Upper lobe of right lung (tissue), 1 donor: ENCODE results near the gene PTBP3. TPM values are rescaled to one million over a fixed set of nuclear protein-coding genes. Genes with fewer than 3 reads are reported as not detected.

Experiments used
- ATAC-seq: fragments of 200-7000 bp; cut with Tn5 transposase; one replicate; pipeline ENCODE4 v1.9.1; 2020; ENCODE audit warnings: mild to moderate bottlenecking, moderate library complexity
- DNase-seq: peaks from one replicate; pipeline ENCODE4 v3.0.0-alpha.2; 2020
- H3K27ac ChIP-seq: fragments of 200-600 bp; one replicate; pipeline ENCODE4 v1.8.0; 2022
- H3K27me3 ChIP-seq: fragments of 200-600 bp; one replicate; pipeline ENCODE4 v1.8.0; 2022; ENCODE audit warnings: mild to moderate bottlenecking
- H3K36me3 ChIP-seq: fragments of 200-600 bp; one replicate; pipeline ENCODE4 v1.8.0; 2022
- H3K4me1 ChIP-seq: fragments of 200-600 bp; one replicate; pipeline ENCODE4 v1.8.0; 2022
- H3K4me3 ChIP-seq: fragments of 200-600 bp; one replicate; pipeline ENCODE4 v1.8.0; 2022; ENCODE audit warnings: mild to moderate bottlenecking
- H3K9me3 ChIP-seq: fragments of 200-600 bp; one replicate; pipeline ENCODE4 v1.8.0; 2022
- intact Hi-C: fragments of 100-400 bp; cut with DNase I; formaldehyde crosslinking; loops from one replicate; pipeline ENCODE4 v1.11.0; 2022
- total RNA-seq: library from RNA; stranded (reverse); fragmentation: NEBNext Ultra II Directional; extraction: Animal tissue kit (Norgen Biotek cat#: 25700); gene quantifications from one replicate; pipeline ENCODE4 v1.2.1, GENCODE V29; 2021
- TF ChIP-seq, protein P1 (sequence below): fragments of 200-600 bp; IDR thresholded peaks from one replicate; pipeline ENCODE4 v1.8.0; 2022; ENCODE audit warnings: antibody characterized with exemption
- donor health status: DM: no; HTN: yes; CAD: no; lungs with severe emphysema.

The PTBP3 gene
- total RNA-seq, 1 donor from 2014 or later, result 77.6 TPM

DNA sequence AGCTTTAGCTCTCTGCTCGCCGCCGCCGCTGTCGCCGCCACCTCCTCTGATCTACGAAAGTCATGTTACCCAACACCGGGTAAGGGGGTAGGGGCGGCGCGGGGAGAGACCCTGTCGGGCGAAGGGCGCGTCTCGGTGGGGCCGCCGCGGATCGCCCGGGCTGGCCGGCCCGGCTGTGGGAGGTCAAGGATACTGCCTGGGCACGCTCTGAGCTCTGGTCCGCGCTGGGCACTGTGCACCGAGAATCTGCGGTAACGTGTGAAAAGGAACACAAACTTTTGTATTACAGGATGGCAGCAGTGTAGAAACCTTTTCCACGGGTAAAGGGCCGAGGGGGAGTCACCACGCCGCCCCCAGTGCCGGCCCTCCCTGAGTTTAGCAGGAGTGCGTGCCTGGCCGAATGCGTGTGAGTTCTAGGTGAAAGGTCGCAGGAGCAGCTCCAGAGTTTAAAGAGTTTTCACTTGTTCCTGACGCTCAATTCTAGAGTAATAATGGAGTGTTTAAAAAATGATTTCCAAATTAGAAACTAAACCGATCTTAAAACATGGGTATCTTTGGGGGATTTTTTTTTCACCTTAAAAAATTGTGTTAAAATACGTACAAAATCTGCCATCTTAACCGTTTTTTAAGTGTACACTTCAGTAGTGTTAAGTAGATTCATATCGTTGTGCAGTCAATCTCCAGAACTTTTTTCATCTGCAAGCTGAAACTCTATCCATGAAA lies 46.8 kb upstream of the PTBP3 start, which contains the start of gene HSDL2:
HSDL2 (plus strand) TSS at position 7 of the 723 bp plus-strand sequence; CDS start at position 63, 56 bp downstream.
- Histone ChIP-seq H3K36me3 (no peaks in the 10 kb centered on the region), H3K27me3 (no peaks in the 10 kb centered on the region), H3K27ac (peak within 1 kb of the TSS; percentile 99), H3K4me1 (peaks cover 42% of the 10 kb centered on the region), H3K4me3 (peak within 1 kb of the TSS; percentile 93), H3K9me3 (no peaks in the 10 kb centered on the region)
- TF ChIP-seq, protein P1, sequence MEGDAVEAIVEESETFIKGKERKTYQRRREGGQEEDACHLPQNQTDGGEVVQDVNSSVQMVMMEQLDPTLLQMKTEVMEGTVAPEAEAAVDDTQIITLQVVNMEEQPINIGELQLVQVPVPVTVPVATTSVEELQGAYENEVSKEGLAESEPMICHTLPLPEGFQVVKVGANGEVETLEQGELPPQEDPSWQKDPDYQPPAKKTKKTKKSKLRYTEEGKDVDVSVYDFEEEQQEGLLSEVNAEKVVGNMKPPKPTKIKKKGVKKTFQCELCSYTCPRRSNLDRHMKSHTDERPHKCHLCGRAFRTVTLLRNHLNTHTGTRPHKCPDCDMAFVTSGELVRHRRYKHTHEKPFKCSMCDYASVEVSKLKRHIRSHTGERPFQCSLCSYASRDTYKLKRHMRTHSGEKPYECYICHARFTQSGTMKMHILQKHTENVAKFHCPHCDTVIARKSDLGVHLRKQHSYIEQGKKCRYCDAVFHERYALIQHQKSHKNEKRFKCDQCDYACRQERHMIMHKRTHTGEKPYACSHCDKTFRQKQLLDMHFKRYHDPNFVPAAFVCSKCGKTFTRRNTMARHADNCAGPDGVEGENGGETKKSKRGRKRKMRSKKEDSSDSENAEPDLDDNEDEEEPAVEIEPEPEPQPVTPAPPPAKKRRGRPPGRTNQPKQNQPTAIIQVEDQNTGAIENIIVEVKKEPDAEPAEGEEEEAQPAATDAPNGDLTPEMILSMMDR, result no peak
- intact Hi-C loops, result no loop called here
- ATAC-seq (peak; percentile 64), DNase-seq (no peak)

DNA sequence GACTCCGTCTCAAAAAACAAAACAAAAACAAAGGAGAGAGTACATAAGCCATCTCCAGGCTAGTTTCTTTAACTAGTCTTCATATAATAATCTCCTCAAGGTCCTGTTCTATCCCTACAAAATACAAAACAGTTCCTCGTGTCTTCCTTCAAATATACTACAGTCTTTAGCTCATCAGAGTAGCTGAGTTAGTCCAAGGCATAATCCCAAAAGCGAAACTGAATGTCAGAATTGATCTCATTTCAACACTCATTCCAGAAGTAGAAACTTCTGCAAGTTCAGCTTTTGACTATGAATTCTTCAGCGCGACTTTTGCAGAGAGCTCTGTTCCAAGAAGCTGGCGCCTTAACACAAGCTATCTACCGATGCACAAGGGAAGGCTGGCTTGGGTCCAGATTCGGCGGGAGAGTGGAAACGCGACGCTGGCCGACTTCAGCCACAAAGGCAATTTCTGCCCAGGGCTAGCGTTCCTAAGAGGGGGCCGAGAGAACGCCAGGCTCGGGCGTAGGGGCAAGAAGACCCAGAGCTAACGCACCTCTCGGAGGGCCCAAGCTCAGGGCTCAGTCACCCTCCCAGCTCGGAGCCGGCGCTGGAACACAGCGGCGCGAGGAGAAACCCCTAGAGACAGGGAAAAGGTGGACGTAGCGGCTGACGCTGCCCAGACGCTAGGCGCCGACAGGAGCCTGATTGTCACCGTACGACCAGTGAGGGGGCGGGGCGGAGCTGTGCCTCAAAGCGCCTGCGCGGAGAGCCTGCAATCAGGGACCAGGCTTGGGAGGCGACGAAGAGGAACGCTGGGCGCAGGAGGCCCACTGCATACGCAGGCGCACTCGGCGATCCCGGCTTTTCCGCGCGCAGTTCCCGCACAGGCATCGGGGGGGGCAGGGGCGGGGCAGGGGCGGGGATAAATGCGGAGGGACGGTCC lies 46.0 kb upstream of the PTBP3 start:
- peak; percentile 100 for DNase-seq
- H3K4me1 ChIP-seq, result peaks cover 37% of the 10 kb centered on the region
- TF ChIP-seq, protein P1, result no peak
- peak; percentile 98 for ATAC-seq
- peak overlapping the region; percentile 93 for H3K4me3 ChIP-seq
- H3K27me3 ChIP-seq, result no peaks in the 10 kb centered on the region
- H3K36me3 ChIP-seq, result no peaks in the 10 kb centered on the region
- peak overlapping the region; percentile 99 for H3K27ac ChIP-seq
- intact Hi-C loops, result no loop called here
- H3K9me3 ChIP-seq, result no peaks in the 10 kb centered on the region

DNA sequence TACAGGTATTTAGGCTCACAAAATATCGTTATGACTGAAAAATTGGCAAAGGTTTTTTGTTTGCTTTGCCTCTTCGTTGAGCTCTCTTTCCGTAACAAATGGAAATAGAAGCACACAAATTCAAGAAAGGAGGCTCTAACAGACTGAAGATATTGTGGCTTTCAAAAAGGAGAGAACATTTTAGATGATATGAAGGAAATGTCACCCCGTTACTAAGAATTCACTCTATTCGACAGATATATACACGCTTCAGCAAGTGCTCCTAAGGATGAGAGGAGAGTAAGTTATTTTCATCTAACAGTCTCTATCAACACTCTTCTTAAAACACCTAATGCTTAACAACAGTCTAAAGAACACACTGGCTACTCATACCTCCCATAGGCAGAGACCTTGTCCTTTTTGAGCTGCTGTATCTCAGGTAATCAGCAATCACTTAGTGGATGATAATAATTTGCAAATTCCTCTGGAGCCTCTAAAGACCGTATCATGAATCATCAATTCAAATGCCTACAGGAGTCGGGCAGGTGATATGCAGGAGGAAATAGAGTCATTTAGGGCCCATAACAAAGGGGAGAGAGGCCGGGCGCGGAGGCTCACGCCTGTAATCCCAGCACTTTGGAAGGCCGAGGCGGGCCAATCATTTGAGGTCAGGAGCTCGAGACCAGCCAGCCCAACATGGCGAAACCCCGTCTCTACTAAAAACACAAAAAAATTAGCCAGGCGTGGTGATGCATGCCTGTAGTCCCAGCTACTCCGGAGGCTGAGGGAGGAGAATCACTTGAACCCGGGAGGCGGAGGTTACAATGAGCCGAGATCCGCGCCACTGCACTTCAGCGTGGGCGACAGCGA lies 45.1 kb upstream of the PTBP3 start:
- TF ChIP-seq, protein P1, result no peak

DNA sequence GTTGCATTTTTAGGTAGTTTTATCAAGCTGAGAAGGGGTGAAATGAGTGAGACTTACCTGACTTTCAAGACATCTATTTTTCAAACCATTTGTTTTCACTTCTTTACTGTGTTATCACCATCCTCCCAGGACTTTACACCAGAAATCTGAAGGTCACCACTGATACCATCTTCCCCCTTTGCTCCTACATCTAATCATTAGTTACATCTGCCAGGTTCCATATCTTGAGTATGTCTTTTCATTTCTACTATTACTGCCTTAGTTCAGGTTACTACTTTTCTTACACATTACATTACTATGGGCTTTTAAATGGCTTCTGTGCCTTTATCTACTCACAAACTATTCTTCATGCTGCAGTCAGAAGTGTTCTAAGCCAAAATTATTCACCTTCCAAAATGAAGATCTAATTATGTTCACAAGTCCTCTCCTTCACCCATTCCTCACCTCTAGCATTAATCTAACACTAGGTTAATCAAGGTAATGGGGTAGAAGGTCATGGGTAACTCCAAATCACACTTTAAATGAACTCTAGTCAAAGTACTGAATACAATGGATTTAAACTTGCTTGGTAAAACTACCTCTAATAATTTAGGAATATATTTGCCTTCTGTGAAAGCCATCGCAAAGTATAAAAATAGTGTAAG lies 44.4 kb upstream of the PTBP3 start:
- TF ChIP-seq, protein P1, result no peak
- H3K27ac ChIP-seq, result no peak overlapping the region
- H3K9me3 ChIP-seq, result no peaks in the 10 kb centered on the region
- intact Hi-C loops, result no loop called here
- H3K4me3 ChIP-seq, result peak overlapping the region; percentile 93
- DNase-seq (no peak), ATAC-seq (no peak)
- peaks cover 26% of the 10 kb centered on the region for H3K4me1 ChIP-seq
- H3K27me3 ChIP-seq, result no peaks in the 10 kb centered on the region
- H3K36me3 ChIP-seq, result no peaks in the 10 kb centered on the region

More for the DNA sequence above, 45.1 kb upstream of the PTBP3 start:
- Histone ChIP-seq H3K4me3 (peak overlapping the region; percentile 93), H3K27me3 (no peaks in the 10 kb centered on the region), H3K27ac (peak overlapping the region; percentile 99), H3K4me1 (peaks cover 28% of the 10 kb centered on the region), H3K36me3 (no peaks in the 10 kb centered on the region), H3K9me3 (no peaks in the 10 kb centered on the region)
- ATAC-seq (no peak), DNase-seq (peak; percentile 58)
- intact Hi-C loops, result no loop called here

DNA sequence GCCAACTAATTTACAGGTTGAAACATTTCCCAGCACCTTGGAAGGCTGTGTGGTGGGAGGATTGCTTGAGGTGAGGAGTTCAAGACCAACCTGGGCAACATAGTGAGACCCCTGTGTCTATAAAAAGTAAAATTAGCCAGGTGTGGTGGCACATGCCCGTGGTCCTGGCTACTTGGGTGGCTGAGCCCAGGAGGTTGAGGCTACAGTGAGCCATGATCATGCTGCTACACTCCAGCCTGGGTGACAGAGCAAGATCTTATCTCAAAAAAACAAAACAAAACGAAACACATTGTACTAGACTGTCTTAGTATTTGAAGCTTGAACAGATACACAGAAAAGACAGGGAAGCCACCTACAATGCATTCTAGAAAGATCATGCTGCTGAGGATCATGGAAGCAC lies 43.7 kb upstream of the PTBP3 start:
- H3K9me3 ChIP-seq, result no peaks in the 10 kb centered on the region
- H3K36me3 ChIP-seq, result no peaks in the 10 kb centered on the region
- TF ChIP-seq, protein P1, result no peak
- H3K4me3 ChIP-seq, result no peak overlapping the region
- H3K27ac ChIP-seq, result no peak overlapping the region
- ATAC-seq (no peak), DNase-seq (no peak)
- intact Hi-C loops, result no loop called here
- no peaks in the 10 kb centered on the region for H3K27me3 ChIP-seq
- H3K4me1 ChIP-seq, result peaks cover 26% of the 10 kb centered on the region
